Panc1 (cell line): ENCODE measurements around the gene BAG1. TPM values are rescaled to one million over a fixed set of nuclear protein-coding genes. Genes with fewer than 3 reads are reported as not detected.

Source experiments
- ATAC-seq: fragments of 200-7000 bp; cut with Tn5 transposase; 2 replicates; pipeline ENCODE4 v1.9.1; 2020; ENCODE audit warnings: mild to moderate bottlenecking, moderate library complexity
- BruUV-seq: library from RNA; stranded (reverse); fragments of 400-500 nt; replicated peaks from 2 replicates; lab custom pipeline; 2021; lab: Mats Ljungman, UMichigan
- CTCF ChIA-PET: fragments of 300-600 bp; sonication (Branson Sonifier 250); formaldehyde crosslinking; loops from one replicate; lab custom pipeline; 2022; ENCODE audit warnings: antibody characterized with exemption; lab: Charles Lee
- POLR2A ChIA-PET: fragments of 300-600 bp; sonication (Branson Sonifier 250); formaldehyde crosslinking; loops from one replicate; lab custom pipeline; 2022; ENCODE audit warnings: antibody characterized with exemption; lab: Charles Lee
- DNase-seq: peaks from one replicate; pipeline ENCODE4 v3.0.0-alpha.2; 2010; ENCODE audit warnings: low read depth, low spot score
- H3K27ac ChIP-seq: 2 replicates; pipeline ENCODE4 v1.5.1; 2011; ENCODE audit warnings: mild to moderate bottlenecking, low read length, inconsistent platforms
- H3K27me3 ChIP-seq: fragments of 200-500 bp; sonication (Bioruptor generic); 2 replicates; pipeline ENCODE4 v1.6.0; 2014; ENCODE audit warnings: low read length, inconsistent platforms; ENCODE audit not compliant: control insufficient read depth, insufficient read depth
- H3K36me3 ChIP-seq: fragments of 200-500 bp; sonication (Bioruptor generic); 2 replicates; pipeline ENCODE4 v1.5.1; 2014; ENCODE audit warnings: inconsistent platforms, mild to moderate bottlenecking, low read length, moderate library complexity; ENCODE audit not compliant: control insufficient read depth, insufficient read depth
- H3K4me1 ChIP-seq: 2 replicates; pipeline ENCODE4 v1.5.1; 2011; ENCODE audit warnings: inconsistent platforms, mild to moderate bottlenecking, low read length, moderate library complexity; ENCODE audit not compliant: control insufficient read depth, insufficient read depth
- H3K4me3 ChIP-seq, 2 experiments: 2 replicates each; pipeline ENCODE4 v1.5.1; 2011 to 2012; ENCODE audit warnings: low read depth in 2 of 2, low read length in 2 of 2, mild to moderate bottlenecking in 2 of 2, inconsistent platforms in 1 of 2, moderate library complexity in 1 of 2
- H3K9me3 ChIP-seq: fragments of 200-500 bp; sonication (Bioruptor generic); 2 replicates; pipeline ENCODE4 v1.5.1; 2014; ENCODE audit warnings: low read depth, mild to moderate bottlenecking, inconsistent platforms, low read length, moderate library complexity; ENCODE audit not compliant: control insufficient read depth, insufficient read depth
- CTCF ChIP-seq: fragments of 450-650 bp; IDR thresholded peaks from 2 replicates; pipeline ENCODE4 v1.5.1; 2017; ENCODE audit warnings: mild to moderate bottlenecking
- POLR2AphosphoS5 ChIP-seq: IDR thresholded peaks from 2 replicates; pipeline ENCODE4 v1.6.1; 2012; ENCODE audit warnings: mild to moderate bottlenecking, low read depth, low read length, moderate library complexity
- REST ChIP-seq, 2 experiments: IDR thresholded peaks; 2 replicates each; pipeline ENCODE4 v1.6.1; 2011 to 2012; ENCODE audit warnings: low read depth in 2 of 2, control low read depth in 1 of 2, low read length in 1 of 2, mild to moderate bottlenecking in 1 of 2, moderate library complexity in 1 of 2; ENCODE audit not compliant: insufficient read depth in 1 of 2
- TCF7L2 ChIP-seq: IDR thresholded peaks from 2 replicates; pipeline ENCODE4 v1.6.1; 2011; ENCODE audit warnings: mild to moderate bottlenecking, low read depth, low read length, inconsistent platforms
- in situ Hi-C: cut with HindIII; loops from 2 replicates; pipeline ENCODE4 v1.10.0; 2016; ENCODE audit warnings: low sequenced_read_pairs, low pct_unique_long_range_greater_than_20kb
- intact Hi-C: fragments of 100-400 bp; cut with micrococcal nuclease; formaldehyde crosslinking; loops from one replicate; pipeline ENCODE4 v1.10.0; 2022; ENCODE audit not compliant: unreplicated experiment
- total RNA-seq: library from RNA; stranded (reverse); gene quantifications from one replicate; pipeline ENCODE4 v1.2.1, GENCODE V29; 2021; ENCODE audit not compliant: unreplicated experiment

BAG1 gene
- total RNA-seq, 1 experiment from 2014 or later: 95.8 TPM

- in situ Hi-C loops: no loop called here
- TF ChIP-seq CTCF (no peak), TCF7L2 (no peak), POLR2AphosphoS5 (no peak), REST (IDR thresholded peaks at IDR 0.05; ENCODE audit: insufficient read depth in 1 of 2, low read depth in 2 of 2, low read length in 1 of 2) (no peak)
- no TSS peak for BruUV-seq
- no peaks in the 10 kb centered on the region for H3K36me3 ChIP-seq
- no peaks in the 10 kb centered on the region; the same call in 1 of the 2 replicates for H3K27me3 ChIP-seq
- CTCF ChIA-PET: no interaction called here
- intact Hi-C loops: no loop called here
- POLR2A ChIA-PET: no interaction called here
- DNase-seq (no peak), ATAC-seq (no peak)
- H3K4me1 ChIP-seq: 0 out of 2 replicates have a peak, but pooled peaks cover 2% of the 10 kb centered on the region
- no peak overlapping the region for H3K27ac ChIP-seq
- no peaks in the 10 kb centered on the region for H3K9me3 ChIP-seq
- no peak overlapping the region for H3K4me3 ChIP-seq
These were observed 43.6 kb downstream of the BAG1 start for GRCh38 chr9:33220681-33221567.

- Histone ChIP-seq H3K4me1 (no peaks in the 10 kb centered on the region), H3K36me3 (no peaks in the 10 kb centered on the region), H3K4me3 (no peak overlapping the region), H3K27me3 (no peaks in the 10 kb centered on the region; the same call in 1 of the 2 replicates), H3K9me3 (no peaks in the 10 kb centered on the region), H3K27ac (no peak overlapping the region)
- BruUV-seq: no TSS peak
- in situ Hi-C loops (no loop called here), intact Hi-C loops (no loop called here)
- POLR2A ChIA-PET: no interaction called here
- CTCF ChIA-PET: interaction anchor here (0.7 kb wide), 1 partner anchor 102 kb away, joined by 5 read pairs; no protein-coding TSS in a partner anchor
- TF ChIP-seq CTCF (no peak), TCF7L2 (no peak)
- ATAC-seq (peak; percentile 35; the same call in 1 of the 2 replicates), DNase-seq (no peak)
These were observed 52.7 kb downstream of the BAG1 start for GRCh38 chr9:33211695-33212393.
